Stimulated activated CD8-positive, alpha-beta memory T cell treated with anti-CD3 and anti-CD28 coated beads, Interleukin-12 subunit alpha, Interleukin-12 subunit beta, amount 100 ng/mL, for 24 hours (primary cell): ENCODE measurements around the gene SEMA5B.

Source experiments
- DNase-seq: peaks from one replicate; pipeline ENCODE4 v3.0.0-alpha.2; 2020; ENCODE audit errors: extremely low read depth

SEMA5B gene

GRCh38 chr3:123027292-123028232, at the start of gene SEMA5B:
TSS of gene SEMA5B (minus strand) at chr3:123027763. CDS start at chr3:122961263, 66,500 bp downstream.
- no peak for DNase-seq

GRCh38 chr3:123076496-123077418, 49.2 kb upstream of the SEMA5B start:
- no peak for DNase-seq

GRCh38 chr3:123076112-123076495, 48.5 kb upstream of the SEMA5B start:
- DNase-seq: no peak

- DNase-seq: no peak
Measured at GRCh38 chr3:123075359-123075758, 47.8 kb upstream of the SEMA5B start.

- no peak for DNase-seq
Measured at GRCh38 chr3:123072564-123072963, 45.0 kb upstream of the SEMA5B start.

- no peak for DNase-seq
Measured at GRCh38 chr3:123072152-123072551, 44.6 kb upstream of the SEMA5B start.

GRCh38 chr3:123071581-123071980, 44.0 kb upstream of the SEMA5B start:
- no peak for DNase-seq

GRCh38 chr3:123071146-123071545, 43.6 kb upstream of the SEMA5B start:
- no peak for DNase-seq

- DNase-seq: no peak
Measured at GRCh38 chr3:123070510-123070909, 42.9 kb upstream of the SEMA5B start.

- DNase-seq: no peak
Measured at GRCh38 chr3:123068601-123069381, 41.2 kb upstream of the SEMA5B start.

GRCh38 chr3:123067689-123068600, 40.4 kb upstream of the SEMA5B start:
- DNase-seq: no peak

GRCh38 chr3:123066896-123067688, 39.5 kb upstream of the SEMA5B start, which contains the start of gene PDIA5:
TSS of gene PDIA5 (plus strand) at chr3:123067025. CDS start at chr3:123067165, 140 bp downstream.
- DNase-seq: peak; percentile 59

GRCh38 chr3:123066599-123066895, 39.0 kb upstream of the SEMA5B start:
- DNase-seq: no peak

- DNase-seq: no peak
Measured at GRCh38 chr3:123064914-123065313, 37.4 kb upstream of the SEMA5B start.

- DNase-seq: no peak
Measured at GRCh38 chr3:123064506-123064905, 36.9 kb upstream of the SEMA5B start.

- DNase-seq: no peak
Measured at GRCh38 chr3:123063034-123063433, 35.5 kb upstream of the SEMA5B start.

GRCh38 chr3:123061856-123062255, 34.3 kb upstream of the SEMA5B start:
- no peak for DNase-seq

GRCh38 chr3:123060054-123060453, 32.5 kb upstream of the SEMA5B start:
- DNase-seq: no peak

GRCh38 chr3:123058505-123058904, 30.9 kb upstream of the SEMA5B start:
- no peak for DNase-seq

GRCh38 chr3:123055352-123055751, 27.8 kb upstream of the SEMA5B start:
- DNase-seq: no peak
